Activated T-helper 1 cell treated with anti-CD3 and anti-CD28 coated beads, Interleukin-2, amount 50 U/mL, for 16 hours (primary cell): ENCODE results near the gene PEX14.

Experiments
- DNase-seq, 2 donors: peaks; one replicate each; pipeline ENCODE4 v3.0.0-alpha.2; 2020; ENCODE audit warnings: low read depth in 1 of 2, low spot score in 1 of 2

PEX14 gene

GRCh38 chr1:10631121-10631810, 156.5 kb downstream of the PEX14 start:
- no peak for DNase-seq

GRCh38 chr1:10631811-10632593, 157.3 kb downstream of the PEX14 start:
- DNase-seq = no peak

GRCh38 chr1:10632691-10633090, 157.9 kb downstream of the PEX14 start:
- no peak for DNase-seq

GRCh38 chr1:10633416-10633815, 158.7 kb downstream of the PEX14 start:
- DNase-seq = no peak

GRCh38 chr1:10634075-10634427, 159.3 kb downstream of the PEX14 start:
- no peak for DNase-seq

- no peak for DNase-seq
Measured at GRCh38 chr1:10634428-10635084, 159.8 kb downstream of the PEX14 start.

- DNase-seq = no peak
Measured at GRCh38 chr1:10635085-10635896, 160.5 kb downstream of the PEX14 start.

- no peak for DNase-seq
Measured at GRCh38 chr1:10635992-10636391, 161.2 kb downstream of the PEX14 start.

GRCh38 chr1:10637400-10637799, 162.7 kb downstream of the PEX14 start:
- no peak for DNase-seq

- no peak for DNase-seq
Measured at GRCh38 chr1:10637834-10638558, 163.2 kb downstream of the PEX14 start.

- no peak for DNase-seq
Measured at GRCh38 chr1:10638559-10639005, 163.8 kb downstream of the PEX14 start.

GRCh38 chr1:10639011-10639774, 164.4 kb downstream of the PEX14 start:
- no peak for DNase-seq

- DNase-seq = no peak
Measured at GRCh38 chr1:10639775-10640578, 165.2 kb downstream of the PEX14 start.

- no peak for DNase-seq
Measured at GRCh38 chr1:10640843-10641553, 166.2 kb downstream of the PEX14 start.

- DNase-seq = no peak
Measured at GRCh38 chr1:10641976-10642375, 167.2 kb downstream of the PEX14 start.

- no peak for DNase-seq
Measured at GRCh38 chr1:10642403-10643080, 167.8 kb downstream of the PEX14 start.

- no peak for DNase-seq
Measured at GRCh38 chr1:10643607-10644306, 169.0 kb downstream of the PEX14 start.
